Keratinocyte (primary cell): ENCODE measurements around the gene CES2. TPM values are rescaled to one million over a fixed set of nuclear protein-coding genes. Genes with fewer than 3 reads are reported as not detected.

Source experiments
- DNase-seq: peaks from one replicate; pipeline ENCODE4 v3.0.0-alpha.2; 2011; ENCODE audit warnings: low read depth, missing footprints, low spot score
- FAIRE-seq: peaks from 2 replicates; lab custom pipeline; 2011; peaks lifted over from hg19 to GRCh38; lab: Jason Lieb, UNC
- H2AFZ ChIP-seq: 2 replicates; pipeline ENCODE4 v1.6.0; 2012; ENCODE audit warnings: low read length, control low read depth, inconsistent platforms; ENCODE audit not compliant: control insufficient read depth
- H3K27ac ChIP-seq: 2 replicates; pipeline ENCODE4 v1.5.1; 2011; ENCODE audit warnings: low read length; ENCODE audit not compliant: control insufficient read depth, insufficient read depth
- H3K27me3 ChIP-seq: 3 replicates; pipeline ENCODE4 v1.6.0; 2011; ENCODE audit warnings: low read length; ENCODE audit not compliant: control insufficient read depth, insufficient read depth; ENCODE audit errors: extremely low read depth
- H3K36me3 ChIP-seq, 2 experiments: 2 replicates in 1 of 2; 3 replicates in 1 of 2; pipeline ENCODE4 v1.5.1; 2011; ENCODE audit warnings: low read length in 2 of 2, mild to moderate bottlenecking in 1 of 2; ENCODE audit not compliant: control insufficient read depth in 2 of 2, insufficient read depth in 2 of 2; ENCODE audit errors: extremely low read depth in 1 of 2
- H3K4me1 ChIP-seq: 3 replicates; pipeline ENCODE4 v1.5.1; 2011; ENCODE audit warnings: low read length; ENCODE audit not compliant: control insufficient read depth, insufficient read depth; ENCODE audit errors: extremely low read depth
- H3K4me2 ChIP-seq: 3 replicates; pipeline ENCODE4 v1.6.0; 2011; ENCODE audit warnings: low read depth, low read length; ENCODE audit not compliant: control insufficient read depth, insufficient read depth; ENCODE audit errors: extremely low read depth
- H3K4me3 ChIP-seq, 3 experiments: fragments of 200-600 bp in 1 of 3; sonication (generic) in 1 of 3; 2 replicates in 2 of 3; 3 replicates in 1 of 3; pipeline ENCODE4 v1.5.1; 2011 to 2016; ENCODE audit warnings: low read length in 3 of 3, mild to moderate bottlenecking in 3 of 3, control low read depth in 2 of 3, inconsistent platforms in 1 of 3, low read depth in 1 of 3, mixed read lengths in 1 of 3, mixed run types in 1 of 3, moderate library complexity in 1 of 3; ENCODE audit not compliant: control insufficient read depth in 2 of 3, insufficient read depth in 2 of 3; ENCODE audit errors: extremely low read depth in 1 of 3
- H3K79me2 ChIP-seq: 2 replicates; pipeline ENCODE4 v1.6.0; 2012; ENCODE audit warnings: low read length; ENCODE audit not compliant: control insufficient read depth, insufficient read depth
- H3K9ac ChIP-seq: 3 replicates; pipeline ENCODE4 v1.6.0; 2011; ENCODE audit warnings: low read length; ENCODE audit not compliant: control insufficient read depth, insufficient read depth; ENCODE audit errors: extremely low read depth
- H3K9me1 ChIP-seq: 3 replicates; pipeline ENCODE4 v1.6.0; 2011; ENCODE audit warnings: low read length; ENCODE audit not compliant: control insufficient read depth, insufficient read depth; ENCODE audit errors: extremely low read depth
- H3K9me3 ChIP-seq: 2 replicates; pipeline ENCODE4 v1.5.1; 2012; ENCODE audit warnings: low read depth, low read length; ENCODE audit not compliant: control insufficient read depth
- H4K20me1 ChIP-seq: 3 replicates; pipeline ENCODE4 v1.6.0; 2011; ENCODE audit warnings: low read length; ENCODE audit not compliant: control insufficient read depth, insufficient read depth; ENCODE audit errors: extremely low read depth
- EZH2 ChIP-seq: IDR thresholded peaks from one replicate; pipeline ENCODE4 v1.6.1; 2012; ENCODE audit warnings: inconsistent platforms, mild to moderate bottlenecking, low read length, moderate library complexity
- dilution Hi-C: fragments of 300-500 bp; cut with MboI; formaldehyde crosslinking; loops from one replicate; pipeline ENCODE4 v1.7.0; 2020; ENCODE audit warnings: low sequenced_read_pairs; ENCODE audit not compliant: extremely low pct_ligation_motif_present
- polyA plus RNA-seq, 5 experiments: library from polyadenylated mRNA; depleted of rRNA in 3 of 5; stranded (reverse) in 3 of 5; stranded (forward) in 1 of 5; unstranded in 1 of 5; fragments of >200 nt; gene quantifications; 1 replicate in 1 of 5; 2 replicates in 3 of 5; 3 replicates in 1 of 5; pipeline versions ENCODE4 v1.2.1 to v1.2.3, GENCODE V29; 2011 to 2012; ENCODE audit warnings: missing spikeins in 2 of 5, low read depth in 1 of 5, low replicate concordance in 1 of 5
- TF ChIP-seq, protein P1 (sequence below), 3 experiments: IDR thresholded peaks in 1 of 3; conservative IDR thresholded peaks in 1 of 3; optimal IDR thresholded peaks in 1 of 3; 2 replicates in 2 of 3; 3 replicates in 1 of 3; pipeline versions ENCODE3 to v1.5.1; 2011; ENCODE audit warnings: low read length in 3 of 3, mild to moderate bottlenecking in 3 of 3, moderate library complexity in 2 of 3, control low read depth in 1 of 3, inconsistent platforms in 1 of 3; ENCODE audit not compliant: insufficient read depth in 2 of 3; ENCODE audit errors: extremely low read depth in 1 of 3

CES2 gene
- polyA plus RNA-seq, 1 donor (not counting 4 experiments of a cell fraction or from before 2014, with no cell fraction given): 41.6 TPM

DNA sequence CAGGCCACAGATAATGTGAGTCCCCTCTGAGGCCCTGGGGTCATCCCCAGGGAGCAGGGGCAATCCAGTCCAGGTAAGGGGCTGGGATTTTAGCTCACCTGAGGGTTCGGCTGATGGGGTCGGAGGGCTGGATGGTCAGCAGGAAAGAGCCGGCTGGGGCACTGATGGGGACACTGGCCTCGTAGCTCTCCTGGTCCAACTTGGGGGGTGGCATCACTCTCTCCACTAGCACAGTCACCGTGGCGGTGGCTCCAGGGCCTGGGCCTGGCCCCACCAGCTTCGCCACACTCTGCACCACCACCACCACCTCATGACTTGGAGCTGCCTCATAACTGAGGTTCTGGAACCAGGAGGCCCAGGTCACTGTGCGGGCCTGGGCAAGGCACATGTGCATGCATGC is 23.5 kb upstream of the CES2 start:
- no peak overlapping the region for H3K9ac ChIP-seq
- H3K79me2 ChIP-seq: no peaks in the 10 kb centered on the region
- H3K4me1 ChIP-seq: peaks cover 13% of the 10 kb centered on the region
- H3K9me1 ChIP-seq: no peaks in the 10 kb centered on the region
- no peak overlapping the region for H2AFZ ChIP-seq
- no peak overlapping the region for H3K27ac ChIP-seq
- no peaks in the 10 kb centered on the region for H3K9me3 ChIP-seq
- H3K4me2 ChIP-seq: no peak overlapping the region
- FAIRE-seq (no peak), DNase-seq (no peak)
- no peak overlapping the region for H3K4me3 ChIP-seq
- TF ChIP-seq EZH2: no peak
- TF ChIP-seq, protein P1, sequence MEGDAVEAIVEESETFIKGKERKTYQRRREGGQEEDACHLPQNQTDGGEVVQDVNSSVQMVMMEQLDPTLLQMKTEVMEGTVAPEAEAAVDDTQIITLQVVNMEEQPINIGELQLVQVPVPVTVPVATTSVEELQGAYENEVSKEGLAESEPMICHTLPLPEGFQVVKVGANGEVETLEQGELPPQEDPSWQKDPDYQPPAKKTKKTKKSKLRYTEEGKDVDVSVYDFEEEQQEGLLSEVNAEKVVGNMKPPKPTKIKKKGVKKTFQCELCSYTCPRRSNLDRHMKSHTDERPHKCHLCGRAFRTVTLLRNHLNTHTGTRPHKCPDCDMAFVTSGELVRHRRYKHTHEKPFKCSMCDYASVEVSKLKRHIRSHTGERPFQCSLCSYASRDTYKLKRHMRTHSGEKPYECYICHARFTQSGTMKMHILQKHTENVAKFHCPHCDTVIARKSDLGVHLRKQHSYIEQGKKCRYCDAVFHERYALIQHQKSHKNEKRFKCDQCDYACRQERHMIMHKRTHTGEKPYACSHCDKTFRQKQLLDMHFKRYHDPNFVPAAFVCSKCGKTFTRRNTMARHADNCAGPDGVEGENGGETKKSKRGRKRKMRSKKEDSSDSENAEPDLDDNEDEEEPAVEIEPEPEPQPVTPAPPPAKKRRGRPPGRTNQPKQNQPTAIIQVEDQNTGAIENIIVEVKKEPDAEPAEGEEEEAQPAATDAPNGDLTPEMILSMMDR (optimal IDR thresholded peaks at IDR 0.05 in 1 of 3, IDR thresholded peaks at IDR 0.05 in 1 of 3, conservative IDR thresholded peaks at IDR 0.05 in 1 of 3; ENCODE audit: extremely low read depth in 1 of 3, insufficient read depth in 2 of 3, low read length in 3 of 3): no peak
- H3K27me3 ChIP-seq: peaks cover 3% of the 10 kb centered on the region
- no peaks in the 10 kb centered on the region for H3K36me3 ChIP-seq
- dilution Hi-C loops: no loop called here
- no peaks in the 10 kb centered on the region for H4K20me1 ChIP-seq

DNA sequence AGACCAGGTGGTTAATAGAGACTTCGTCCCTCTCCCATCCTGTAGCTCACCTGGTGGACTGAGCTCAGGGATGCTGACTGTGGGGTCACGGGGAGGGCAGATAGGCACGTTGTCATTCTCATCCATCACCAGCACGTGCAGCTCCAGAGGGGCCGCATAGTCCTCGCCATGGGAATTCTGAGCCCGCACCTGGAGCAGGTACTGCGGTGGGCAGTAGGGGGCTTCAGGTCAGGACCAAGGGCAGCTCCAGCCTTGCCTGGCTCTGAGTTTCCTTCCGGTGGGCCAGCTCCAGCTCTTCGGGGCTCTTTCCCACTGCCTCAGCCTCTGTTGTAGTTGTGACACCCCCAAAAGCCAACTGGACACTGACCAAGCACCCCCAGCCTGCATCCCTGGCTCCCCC is 22.2 kb upstream of the CES2 start:
- no peaks in the 10 kb centered on the region for H3K27me3 ChIP-seq
- FAIRE-seq (no peak), DNase-seq (no peak)
- H3K4me2 ChIP-seq: no peak overlapping the region
- no peaks in the 10 kb centered on the region for H4K20me1 ChIP-seq
- no peak overlapping the region for H3K9ac ChIP-seq
- H3K36me3 ChIP-seq: no peaks in the 10 kb centered on the region
- no peaks in the 10 kb centered on the region for H3K9me3 ChIP-seq
- H3K4me1 ChIP-seq: peaks cover 13% of the 10 kb centered on the region
- H3K27ac ChIP-seq: no peak overlapping the region
- no peaks in the 10 kb centered on the region for H3K9me1 ChIP-seq
- no peak overlapping the region for H3K4me3 ChIP-seq
- dilution Hi-C loops: no loop called here
- no peaks in the 10 kb centered on the region for H3K79me2 ChIP-seq
- no peak for TF ChIP-seq EZH2
- TF ChIP-seq, protein P1 (optimal IDR thresholded peaks at IDR 0.05 in 1 of 3, IDR thresholded peaks at IDR 0.05 in 1 of 3, conservative IDR thresholded peaks at IDR 0.05 in 1 of 3; ENCODE audit: extremely low read depth in 1 of 3, insufficient read depth in 2 of 3, low read length in 3 of 3): no peak
- no peak overlapping the region for H2AFZ ChIP-seq
